ENCODE data around the gene APOL4.

GRCh38 chr22:36145881-36146280 is 55.7 kb downstream of the APOL4 start:
- TF ChIP-seq EP300 (IDR thresholded peaks at IDR 0.05) (no peak), CTCF (IDR thresholded peaks at IDR 0.05) (no peak), POLR2A (IDR thresholded peaks at IDR 0.05) (no peak), POLR2AphosphoS5 (IDR thresholded peaks at IDR 0.05) (no peak)

All from sigmoid colon (tissue), 4 donors.